PC-3 (cell line): Measurements from ENCODE around the gene CRYGC.

Experiments used
- CTCF ChIP-seq: fragments of 300-600 bp; sonication (generic); conservative IDR thresholded peaks from 2 replicates; pipeline ENCODE4 v1.5.1; 2017; ENCODE audit warnings: antibody characterized with exemption, low read depth, mild to moderate bottlenecking, low read length
- EZH2 ChIP-seq: fragments of 300-600 bp; sonication (generic); IDR thresholded peaks from one replicate; pipeline ENCODE4 v1.6.1; 2017; ENCODE audit warnings: antibody characterized with exemption, mild to moderate bottlenecking, low read length; ENCODE audit not compliant: unreplicated experiment
- EZH2phosphoT487 ChIP-seq: fragments of 300-600 bp; sonication (generic); IDR thresholded peaks from 2 replicates; pipeline ENCODE4 v1.6.1; 2018; ENCODE audit warnings: mild to moderate bottlenecking, antibody characterized with exemption, low read length, borderline replicate concordance

DNA sequence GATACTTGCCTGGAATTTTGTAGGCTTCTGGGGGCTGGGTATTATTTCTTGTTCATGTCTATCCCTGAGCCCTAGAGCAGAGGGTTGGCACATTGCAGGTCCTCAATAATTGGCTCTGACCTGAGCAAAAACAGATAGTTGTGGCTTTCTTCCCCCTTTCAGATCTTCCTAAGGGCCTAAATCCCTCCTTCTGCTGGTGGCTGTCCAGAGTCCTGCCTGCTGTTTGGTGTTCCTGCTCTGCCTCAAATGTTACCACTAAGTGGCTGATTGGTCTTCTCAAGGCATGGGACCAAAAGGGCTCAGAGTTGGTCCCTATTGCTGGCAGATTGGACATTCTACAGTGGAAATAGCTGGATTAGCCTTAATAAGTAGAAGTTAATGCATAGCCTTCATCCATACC is 17.4 kb upstream of the CRYGC start:
- TF ChIP-seq CTCF: no peak
- TF ChIP-seq EZH2: no peak
- no peak for TF ChIP-seq EZH2phosphoT487
